ENCODE results near the gene JAK1.

Gene JAK1

DNA sequence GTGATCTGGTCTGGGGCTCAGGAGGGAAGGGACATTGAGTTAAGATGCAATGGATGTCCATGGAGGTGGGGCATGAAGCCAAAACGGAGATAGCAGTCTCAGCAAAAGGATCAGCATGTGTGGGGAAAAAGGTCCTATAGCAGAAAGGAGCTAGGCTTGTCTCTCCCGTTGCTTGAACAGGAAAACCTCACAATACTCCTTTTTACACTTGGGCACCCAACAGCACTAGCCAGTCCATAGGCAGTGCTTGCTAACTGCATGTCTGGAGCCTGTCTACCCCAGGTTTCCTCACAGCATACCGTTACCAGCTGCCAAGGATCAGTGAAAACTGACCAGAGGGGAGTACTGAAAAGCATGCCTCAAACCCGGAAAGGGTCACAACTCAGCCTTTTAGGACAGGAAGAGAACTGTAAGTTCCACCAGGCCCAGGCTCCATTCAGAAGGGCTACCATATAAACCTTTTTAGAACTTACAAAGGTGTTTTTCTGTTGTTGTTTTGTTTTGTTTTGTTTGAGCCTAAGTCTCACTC, 78.6 kb downstream of the JAK1 start:
- no peak for DNase-seq

DNA sequence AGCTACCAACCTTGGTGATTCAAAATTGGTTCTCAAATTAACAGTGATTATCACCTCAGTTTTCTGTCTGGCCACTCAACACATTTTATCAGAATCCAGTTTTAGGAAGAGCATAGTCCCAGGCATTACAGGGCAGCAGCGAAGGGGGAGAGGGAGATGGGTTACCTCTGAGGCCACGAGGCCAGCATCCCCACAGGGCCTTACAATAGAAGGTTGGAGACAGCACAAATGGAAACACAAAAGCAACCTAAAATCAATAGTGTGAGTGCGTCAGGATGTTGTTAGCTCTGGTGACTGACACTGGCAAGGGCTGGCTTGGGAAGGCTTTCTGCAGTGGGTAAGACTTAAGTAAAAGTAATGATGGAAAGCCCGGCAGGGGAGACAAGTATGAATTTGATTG, 79.5 kb downstream of the JAK1 start:
- no peak for DNase-seq

DNA sequence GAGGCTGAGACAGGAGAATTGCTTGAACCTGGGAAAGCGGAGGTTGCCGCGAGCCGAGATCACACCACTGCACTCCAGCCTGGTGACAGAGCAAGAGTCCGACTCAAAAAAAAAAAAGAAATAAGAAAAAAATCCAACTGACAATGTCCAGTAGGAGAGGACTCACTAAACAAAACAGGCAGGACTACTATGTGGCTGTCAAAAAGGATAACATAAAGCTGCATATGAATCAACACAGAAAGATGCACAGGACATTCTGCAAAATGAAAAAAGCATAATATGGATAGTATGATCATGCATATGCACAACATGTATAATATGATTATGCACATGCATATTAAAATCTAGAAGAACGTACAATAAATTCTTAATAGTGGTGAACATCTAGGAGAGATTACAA, 80.7 kb downstream of the JAK1 start:
- DNase-seq, result no peak

DNA sequence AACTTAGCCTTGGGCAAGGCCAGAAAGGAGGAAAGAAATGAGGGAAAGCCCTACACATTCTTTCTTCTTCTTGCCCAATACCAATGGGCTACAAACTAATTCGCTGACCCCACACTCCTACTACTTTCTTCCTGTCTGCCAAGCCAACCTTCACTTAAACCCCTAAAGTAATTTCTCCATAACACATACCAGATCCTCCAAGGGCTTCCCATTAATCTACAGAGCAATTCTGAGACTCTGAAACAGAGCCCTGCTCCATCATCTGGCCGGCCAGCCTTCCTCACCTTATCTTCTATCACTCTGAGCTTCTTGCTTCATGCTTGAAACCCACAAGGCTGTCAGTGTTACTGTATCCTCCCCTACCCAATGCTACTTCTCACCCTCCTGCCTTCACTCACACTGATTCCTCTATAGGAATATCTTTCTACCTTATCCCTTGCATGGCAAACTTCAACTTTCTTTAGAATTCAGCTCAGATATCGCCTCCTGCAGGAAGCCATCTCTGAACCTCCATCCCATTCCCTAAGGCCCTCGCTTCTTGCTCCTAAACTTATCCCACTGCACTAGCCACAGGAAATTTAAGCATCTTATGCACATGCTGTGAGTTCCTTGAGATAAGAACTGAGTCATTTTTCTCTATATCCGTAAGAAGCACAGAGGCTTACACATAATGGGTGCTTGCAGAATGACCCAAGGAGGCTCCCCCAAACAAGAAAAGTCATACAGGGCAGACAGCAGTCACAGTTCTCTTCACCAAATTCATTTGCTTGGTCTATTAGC, 81.9 kb downstream of the JAK1 start:
- no peak for DNase-seq

DNA sequence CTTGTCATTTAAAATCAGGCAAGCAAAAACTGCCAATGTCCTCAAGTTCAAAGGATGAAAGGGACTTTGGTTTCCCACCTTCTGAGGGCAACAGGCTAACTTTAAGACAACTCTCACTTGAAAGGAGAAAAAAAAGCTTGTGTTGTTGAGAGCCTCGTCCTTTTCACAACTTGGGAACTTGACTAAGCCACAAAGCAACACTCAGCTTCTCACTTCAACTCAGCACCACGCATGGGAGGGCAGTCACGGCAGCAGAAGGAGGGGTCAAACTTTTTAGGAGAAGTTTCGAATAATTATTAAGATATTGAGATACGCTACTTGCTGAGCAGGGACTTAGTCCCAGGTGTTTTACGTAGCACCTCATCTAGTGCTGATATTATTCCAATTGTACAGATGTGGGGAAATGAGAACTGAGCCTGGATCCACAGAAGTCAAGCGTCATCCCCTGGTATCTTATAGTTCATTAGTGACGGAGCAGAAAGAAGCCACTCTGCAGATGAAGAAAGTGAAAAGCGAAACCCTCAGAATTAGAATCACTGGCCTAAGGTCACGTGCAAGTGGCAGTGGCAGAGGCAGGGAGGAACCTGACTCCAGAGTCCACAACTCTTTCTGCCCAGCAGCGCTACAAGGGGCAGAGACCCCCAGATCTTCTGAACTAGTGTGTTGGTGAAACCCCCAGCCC, 83.6 kb downstream of the JAK1 start:
- no peak for DNase-seq

DNA sequence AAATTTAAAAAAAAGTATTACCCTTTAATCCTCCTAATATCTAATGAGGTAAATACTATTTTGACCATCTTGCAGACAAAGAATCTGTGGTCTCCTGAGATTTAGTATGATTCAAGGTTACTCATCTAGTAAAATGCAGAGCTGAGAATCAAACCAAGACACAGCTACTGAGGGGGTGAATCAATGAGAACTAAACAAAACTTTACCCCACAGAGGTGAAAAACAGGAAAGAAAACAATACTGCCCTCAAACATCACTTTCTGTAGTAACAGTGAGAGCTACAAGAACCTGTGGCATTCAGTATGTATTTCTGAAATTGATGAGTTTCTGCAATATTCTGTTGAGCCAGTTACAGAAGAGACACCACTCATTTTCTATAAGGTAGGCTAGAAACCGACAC, 85.1 kb downstream of the JAK1 start:
- peak; percentile 79 for DNase-seq

DNA sequence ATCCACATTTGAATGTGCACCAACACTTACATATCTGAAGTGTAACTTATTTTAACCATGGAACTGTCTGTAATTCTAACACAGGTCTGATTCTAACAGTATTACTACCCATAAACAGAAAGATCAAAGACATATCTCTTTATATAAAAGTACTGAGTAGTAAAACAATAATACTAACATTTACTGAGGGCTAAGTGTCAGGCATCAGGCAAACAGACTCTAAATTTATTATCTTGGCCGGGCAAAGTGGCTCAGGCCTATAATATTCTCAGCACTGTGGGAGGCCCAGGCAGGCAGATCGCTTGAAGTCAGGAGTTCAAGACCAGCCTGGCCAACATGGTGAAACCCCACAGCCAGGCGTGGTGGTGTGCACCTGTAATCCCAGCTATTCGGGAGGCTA, 85.9 kb downstream of the JAK1 start:
- DNase-seq, result no peak

DNA sequence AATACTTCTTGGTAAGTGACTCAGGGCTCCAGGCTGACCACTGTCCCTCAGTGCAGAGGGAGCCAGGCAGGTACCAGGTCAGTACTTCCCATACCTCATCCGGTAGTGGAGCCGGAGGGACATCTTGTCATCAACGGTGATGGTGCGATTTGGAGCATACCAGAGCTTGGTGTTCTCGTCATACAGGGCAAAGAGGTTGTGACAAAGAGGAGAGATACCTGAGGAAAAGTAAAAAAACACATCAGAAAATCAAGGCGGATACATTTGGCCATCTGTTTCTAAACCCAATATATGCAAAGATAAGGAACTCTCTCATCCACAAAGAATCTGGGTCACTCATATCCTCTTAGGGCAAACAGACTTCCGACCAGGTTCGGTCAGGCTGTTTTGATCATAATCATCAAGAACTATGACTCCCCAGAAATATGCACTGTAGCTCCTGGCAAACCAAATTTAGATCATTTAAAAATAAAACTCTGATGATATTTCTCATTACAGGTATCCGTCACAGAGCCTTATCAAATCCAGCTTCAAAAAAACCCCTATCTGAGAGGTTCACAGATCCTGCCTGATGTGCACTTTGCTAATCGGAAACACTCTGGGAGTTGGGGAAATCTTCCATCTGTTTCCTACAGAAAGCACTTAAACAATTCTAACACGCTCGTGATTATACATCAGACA, 87.3 kb downstream of the JAK1 start:
- DNase-seq, result no peak

DNA sequence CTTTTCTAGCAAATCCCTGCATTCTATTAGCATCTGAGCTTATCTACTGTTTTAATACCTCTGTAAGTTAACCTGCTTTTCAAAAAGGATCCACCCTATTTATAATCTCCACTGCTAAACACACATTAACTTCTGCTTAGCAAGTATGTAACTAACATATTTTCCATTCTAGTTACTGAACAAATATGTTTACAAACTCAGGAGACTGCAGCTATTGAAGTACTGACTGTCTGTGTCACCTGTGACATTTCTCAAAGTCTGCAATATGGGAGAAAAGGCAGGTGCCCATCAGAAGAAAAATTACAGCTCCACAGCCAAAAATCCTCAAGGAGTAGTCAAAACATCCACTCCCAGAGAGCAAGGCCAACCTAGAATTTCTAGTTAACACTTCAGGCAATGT, 88.3 kb downstream of the JAK1 start:
- no peak for DNase-seq

DNA sequence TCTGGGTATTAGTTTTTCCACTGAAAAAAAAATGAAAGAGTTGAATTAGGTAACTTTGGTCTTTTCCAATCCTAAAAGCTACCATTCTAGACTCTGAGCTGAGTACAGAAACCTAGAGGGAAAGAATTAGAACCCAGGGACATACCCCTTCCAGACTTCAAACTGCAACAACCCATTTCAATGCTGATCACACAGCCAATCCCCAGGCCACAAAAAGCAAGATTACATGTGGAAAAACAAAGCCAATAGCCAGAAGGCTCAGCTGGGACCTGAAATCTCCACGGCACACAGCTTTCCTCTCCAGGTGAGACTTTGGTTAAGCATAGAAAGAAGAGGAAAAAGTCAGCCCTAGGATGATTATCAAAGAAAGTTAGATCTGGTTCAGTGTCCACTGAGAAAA, 88.8 kb downstream of the JAK1 start:
- no peak for DNase-seq

DNA sequence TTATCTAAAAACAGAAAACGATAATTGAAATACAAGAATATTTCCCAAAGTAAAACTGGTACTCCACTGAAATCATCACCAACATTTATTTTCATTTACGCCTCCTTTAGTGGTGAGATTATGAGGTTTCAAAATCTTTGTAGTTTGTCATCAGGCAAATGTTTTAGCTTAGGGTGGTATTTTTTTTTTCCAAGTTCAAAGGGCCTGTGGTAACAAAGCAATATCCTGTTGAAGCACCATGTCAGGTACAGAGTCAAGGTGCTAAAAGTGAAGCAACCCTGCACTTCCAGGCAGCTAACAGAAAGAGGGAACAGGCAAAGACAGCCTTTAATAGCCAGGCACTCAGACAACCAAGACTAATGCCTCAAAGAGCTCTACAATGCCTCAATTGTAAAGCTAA, 89.2 kb downstream of the JAK1 start:
- DNase-seq, result no peak

DNA sequence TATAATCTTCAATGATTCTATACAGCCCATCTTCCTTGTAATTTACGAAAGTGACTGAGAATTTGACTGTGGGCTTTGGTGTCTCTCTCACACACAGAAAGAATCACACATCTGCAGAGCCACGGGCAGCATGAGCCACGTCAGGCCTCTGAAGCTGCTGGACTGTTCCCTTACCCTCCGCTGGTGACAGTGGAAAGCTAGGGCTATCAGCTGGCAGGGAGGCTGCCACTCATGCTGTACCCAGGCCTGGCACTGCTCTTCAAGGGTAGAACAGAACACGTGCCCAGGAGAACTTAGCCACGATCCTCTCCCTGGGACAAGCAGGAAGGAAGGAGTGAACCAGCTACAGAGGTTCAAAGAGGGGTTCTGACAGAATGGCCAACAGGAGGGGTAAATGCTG, 90.7 kb downstream of the JAK1 start:
- DNase-seq, result no peak

DNA sequence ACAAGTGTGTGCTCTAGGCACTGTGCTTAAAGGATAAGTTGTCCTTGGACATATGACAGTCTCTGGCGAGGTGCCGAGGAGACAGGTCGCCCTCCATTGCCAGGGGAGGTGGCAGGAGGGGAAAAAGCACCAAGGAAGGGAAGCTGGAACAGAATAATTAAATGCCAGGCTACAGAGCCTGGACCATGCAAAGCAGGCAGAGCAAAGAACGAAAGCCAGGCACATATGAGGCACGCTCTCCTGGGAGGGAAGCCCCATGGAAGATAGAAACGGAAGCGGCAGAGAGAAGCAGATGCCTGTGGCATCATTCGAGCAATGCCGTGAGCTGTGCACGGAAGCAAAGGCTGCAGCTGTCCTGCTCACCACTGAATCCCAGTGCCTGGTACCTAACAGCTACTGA, 91.2 kb downstream of the JAK1 start:
- DNase-seq, result no peak

DNA sequence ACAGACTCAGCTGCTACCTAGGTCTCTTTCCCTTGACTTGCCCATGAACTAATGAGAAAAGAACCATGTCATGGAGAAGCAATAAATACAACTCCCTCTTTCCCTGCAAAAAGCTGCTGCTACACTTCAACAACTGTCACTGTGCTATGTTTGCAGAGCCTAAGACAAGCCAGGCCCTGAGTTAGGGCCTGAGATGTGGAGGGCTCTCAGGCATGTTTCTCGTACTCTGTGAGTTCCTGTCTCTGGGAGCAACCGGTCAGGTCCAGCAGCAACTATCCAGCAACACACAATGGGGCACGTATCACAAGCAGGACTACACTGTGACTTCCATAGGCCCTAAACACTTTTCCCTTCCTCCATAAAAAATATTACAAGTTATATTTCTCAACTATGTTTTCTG, 91.7 kb downstream of the JAK1 start:
- DNase-seq, result no peak

DNA sequence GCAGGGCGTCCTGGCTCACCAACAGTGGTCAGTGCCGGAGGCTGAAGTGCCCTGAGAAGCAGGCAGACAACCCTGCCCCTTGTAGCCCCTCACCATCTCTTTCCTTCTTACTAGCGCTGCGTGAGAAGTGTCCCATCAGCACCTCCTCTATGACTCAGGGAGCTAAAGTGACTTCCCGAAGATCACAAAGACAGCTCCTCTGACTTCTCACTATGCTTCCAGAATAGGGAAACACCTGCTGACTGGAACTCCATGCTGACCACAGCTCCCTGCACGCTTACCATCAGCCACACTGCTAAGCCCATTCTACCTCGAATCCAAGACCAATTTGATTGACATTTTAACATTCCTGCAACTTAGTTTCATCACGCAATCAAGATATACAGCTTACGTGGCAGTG, 92.8 kb downstream of the JAK1 start:
- no peak for DNase-seq

DNA sequence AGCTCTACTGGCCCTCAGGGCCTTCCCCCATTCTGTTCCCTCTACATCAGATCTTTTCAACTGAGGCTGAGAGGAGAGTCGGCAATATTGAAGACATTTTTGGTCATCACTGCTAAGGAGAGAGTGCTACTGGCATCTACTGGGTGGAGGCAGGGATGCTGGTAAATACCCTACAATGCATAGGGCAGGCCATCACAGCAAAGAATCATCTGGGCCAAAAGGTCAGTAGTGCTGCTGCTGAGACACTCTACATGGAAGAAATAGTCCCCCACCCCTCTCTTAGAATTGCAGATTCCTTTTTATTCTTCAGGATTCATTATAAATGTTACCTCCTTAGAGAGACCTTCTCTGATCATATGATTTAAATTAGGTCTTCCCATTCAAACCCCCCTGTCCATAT, 94.3 kb downstream of the JAK1 start:
- no peak for DNase-seq

DNA sequence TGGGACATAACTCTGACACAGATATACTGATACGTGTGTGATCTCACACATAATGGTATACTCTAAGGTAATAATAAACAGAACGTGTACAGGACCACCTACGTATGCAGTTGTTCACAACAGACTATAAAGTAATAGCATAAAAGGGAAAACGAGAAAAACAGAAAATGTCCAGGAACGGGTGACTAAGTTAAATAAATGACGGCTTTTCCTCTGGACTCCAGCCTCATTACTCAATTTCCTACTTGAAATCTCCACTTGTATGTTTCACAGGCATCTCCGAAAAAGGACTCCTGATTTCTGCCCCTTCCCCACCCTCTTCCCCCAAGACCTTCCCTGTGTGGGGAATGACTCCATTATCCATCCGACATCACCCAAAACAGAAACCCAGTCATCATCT, 95.1 kb downstream of the JAK1 start:
- no peak for DNase-seq

DNA sequence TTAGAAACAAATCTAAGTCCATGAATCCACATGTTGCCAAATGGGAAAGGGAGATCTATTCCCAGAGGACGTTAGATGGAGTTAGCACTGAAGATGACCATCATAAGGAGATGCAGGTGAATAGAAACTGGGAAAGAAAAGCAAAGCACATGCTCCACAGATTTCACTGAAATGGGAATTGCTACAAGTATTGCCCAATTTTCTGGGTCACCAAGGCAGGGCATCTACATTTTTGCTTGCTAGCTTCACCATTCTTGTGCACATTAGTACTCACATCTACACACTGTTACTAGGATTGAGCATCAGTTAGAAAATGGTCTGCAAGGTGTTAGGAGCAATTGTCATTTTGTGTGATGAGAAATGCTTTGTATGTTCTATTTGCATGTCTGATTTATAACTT, 99.1 kb downstream of the JAK1 start:
- no peak for DNase-seq

DNA sequence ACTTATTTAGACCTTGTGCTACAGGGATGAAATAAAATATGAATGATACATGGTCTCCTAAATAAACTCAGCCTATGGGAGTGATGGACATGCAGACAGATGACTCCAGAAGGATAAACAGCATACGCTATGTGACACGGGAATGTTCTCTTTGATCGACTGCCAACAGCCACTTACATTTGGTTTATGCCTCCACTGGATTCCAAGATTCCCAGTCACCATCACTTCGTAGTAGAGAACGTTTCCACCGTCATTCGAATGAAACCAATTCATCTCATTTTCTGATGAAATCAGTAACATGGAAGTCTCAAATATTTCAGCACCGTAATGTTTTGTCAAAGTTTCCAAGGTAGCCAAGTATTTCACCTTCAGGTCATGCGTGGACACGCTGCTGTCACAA, 99.7 kb downstream of the JAK1 start:
- DNase-seq, result no peak

DNA sequence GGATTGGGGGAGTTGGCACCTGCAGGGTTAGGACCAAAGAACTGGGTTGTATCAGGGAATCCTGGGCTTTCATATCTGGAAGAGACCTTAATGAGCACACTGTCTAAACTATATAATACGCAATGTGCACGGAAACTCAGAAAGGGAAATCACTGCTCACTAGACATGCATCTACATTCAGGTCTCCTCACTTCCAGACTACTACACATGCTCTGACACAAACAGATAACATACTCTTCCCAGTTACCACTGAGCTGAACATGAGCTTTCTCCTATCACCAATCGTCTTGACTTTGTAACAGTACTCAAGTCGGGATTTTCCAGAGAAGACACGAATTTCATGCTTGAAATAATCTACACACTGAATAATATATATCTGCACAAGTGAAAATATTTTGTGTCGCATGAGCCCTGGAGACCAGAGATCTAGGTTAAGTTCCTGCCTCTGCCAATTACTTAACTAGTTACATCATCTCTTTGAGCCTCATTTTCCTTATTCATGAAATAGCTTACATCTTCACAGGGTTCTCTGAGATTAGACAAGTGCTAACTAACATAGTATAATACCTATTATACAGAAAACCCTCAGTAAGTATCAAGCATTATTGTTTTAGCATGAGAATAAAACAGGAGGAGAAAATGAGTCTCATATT, 101.1 kb downstream of the JAK1 start:
- DNase-seq, result no peak

DNA sequence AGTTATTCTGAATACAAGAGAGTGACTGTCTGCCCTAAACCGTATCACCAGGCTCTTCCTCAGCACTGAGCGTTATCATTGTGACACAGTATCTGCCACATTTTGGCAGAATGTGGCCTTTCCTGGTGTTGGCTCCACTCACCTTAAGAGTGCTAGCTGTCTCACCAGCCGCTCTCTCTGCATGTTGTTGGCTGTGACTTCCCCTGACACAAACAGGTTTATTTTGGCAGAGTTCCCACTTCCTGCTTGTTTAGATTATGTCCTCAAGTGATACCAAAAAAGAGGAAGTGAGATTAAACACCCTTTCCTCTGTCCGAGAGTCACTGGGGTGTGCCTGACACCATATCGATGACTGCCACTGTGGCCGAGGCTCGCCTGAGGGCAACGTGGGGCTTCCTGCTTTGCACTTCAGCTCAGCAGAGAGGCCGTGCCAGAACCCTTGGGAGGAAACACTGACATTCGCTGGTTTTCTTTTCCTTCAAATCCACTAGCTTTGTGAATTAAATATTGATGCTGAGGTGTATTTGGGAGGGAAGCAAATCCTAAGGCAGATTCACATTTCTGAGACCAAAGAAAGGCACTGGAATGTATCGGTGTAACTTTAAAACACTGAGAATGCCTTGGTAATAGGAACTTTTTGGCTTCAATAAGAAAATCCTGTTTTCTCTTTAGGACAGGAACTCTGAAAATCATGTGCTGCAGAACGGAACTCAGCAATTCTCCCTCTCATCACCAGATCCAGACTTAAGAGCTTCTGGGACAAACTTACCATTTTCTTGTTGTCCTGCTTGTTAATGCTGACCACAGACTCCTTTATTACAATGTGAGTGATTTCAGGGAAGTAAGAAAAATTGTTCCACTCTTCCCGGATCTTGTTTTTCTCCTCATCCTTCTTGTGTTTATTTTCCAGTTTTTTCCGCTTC, 102.1 kb downstream of the JAK1 start:
- DNase-seq, result no peak

DNA sequence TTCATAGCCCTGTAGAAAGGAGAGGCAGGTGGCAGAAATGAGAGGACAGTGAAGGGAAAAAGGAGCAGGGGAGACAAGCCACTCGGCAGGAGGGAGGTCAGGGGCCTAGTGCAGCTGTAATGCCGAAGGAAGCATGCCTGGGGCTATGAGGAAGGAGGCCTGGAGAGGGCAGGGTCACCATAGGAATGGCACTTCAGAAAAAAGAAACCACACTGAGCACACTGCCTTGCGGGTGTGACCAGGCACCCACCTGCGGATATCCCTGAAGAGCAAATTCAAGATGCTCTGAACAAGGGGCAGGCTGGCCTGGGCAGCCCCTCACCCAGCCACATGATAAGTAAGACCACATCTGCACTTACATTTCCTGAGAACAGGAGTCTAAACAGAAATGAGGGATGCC, 104.7 kb downstream of the JAK1 start:
- no peak for DNase-seq

Data from fibroblast of skin of back (primary cell).